HG03196 (cell line): ENCODE data around the gene LGALS1.
"Not testable (repeated sequence)": the region's sequence is repeated elsewhere in the genome, so short reads cannot be mapped to it uniquely, and the experiment has no call there.

Experiments used
- ATAC-seq: cut with Tn5 transposase; IDR thresholded peaks from one replicate; pipeline ENCODE4 v1.9.1; 2021; ENCODE audit not compliant: unreplicated experiment

The LGALS1 gene

GRCh38 chr22:37716708-37717107, 41.3 kb downstream of the LGALS1 start:
- ATAC-seq = no peak

GRCh38 chr22:37717235-37717634, 41.8 kb downstream of the LGALS1 start:
- ATAC-seq = not testable (repeated sequence)

- not testable (repeated sequence) for ATAC-seq
Observed at GRCh38 chr22:37717746-37718305, 42.4 kb downstream of the LGALS1 start.

- ATAC-seq = no peak
Observed at GRCh38 chr22:37725551-37726240, 50.3 kb downstream of the LGALS1 start.

- no peak for ATAC-seq
Observed at GRCh38 chr22:37726241-37726887, 50.9 kb downstream of the LGALS1 start.

GRCh38 chr22:37728620-37729019, 53.2 kb downstream of the LGALS1 start:
- ATAC-seq = no peak
